ENCODE data around the gene DAP. TPM values are rescaled to one million over a fixed set of nuclear protein-coding genes. Genes with fewer than 3 reads are reported as not detected.

The DAP gene
- total RNA-seq, 3 donors from 2014 or later (not counting 1 experiment from before 2014, with no cell fraction given), result 38.4 to 48.9 (median 44.9) TPM

DNA sequence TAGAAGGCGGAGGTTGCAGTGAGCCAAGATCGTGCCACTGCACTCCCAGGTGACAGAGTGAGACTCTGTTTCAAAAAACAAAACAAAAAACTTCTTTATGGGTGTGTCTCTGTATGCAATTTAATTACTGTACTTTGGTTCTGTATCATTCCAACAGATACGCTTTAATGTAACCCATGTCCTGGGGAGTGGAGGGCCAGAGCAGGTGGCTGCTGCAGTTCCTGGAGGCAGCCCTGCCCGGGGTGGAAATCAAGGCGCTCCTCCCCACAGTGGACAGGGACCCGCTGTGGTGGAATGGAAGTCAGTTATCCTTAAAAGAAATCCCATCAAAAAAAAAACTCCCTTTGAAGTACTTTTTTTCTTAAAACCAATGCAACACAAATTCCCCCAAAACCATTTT, 1.9 kb downstream of the DAP start:
- Mint-ChIP-seq H3K27me3 (ENCODE audit: low read depth in 2 of 2) (peaks cover 2 to 3% of the 10 kb centered on the region in 2 donors), H3K4me3 (peak overlapping the region; percentile 77), H3K9me3 (no peaks in the 10 kb centered on the region), H3K36me3 (no peaks in the 10 kb centered on the region), H3K27ac (peak overlapping the region in 1 of 2 donors; percentile 38), H3K4me1 (peaks cover 60 to 69% of the 10 kb centered on the region in 2 donors)
- peaks cover 3% of the 10 kb centered on the region for H3K36me3 ChIP-seq (ENCODE audit: control insufficient read depth, insufficient read depth, low read length)
- no peak overlapping the region for H3K27ac ChIP-seq (ENCODE audit: low read length)
- no peak overlapping the region for H3K4me3 ChIP-seq (ENCODE audit: low read length)
- DNase-seq (no peak), ATAC-seq (no peak)
- no peak for TF ChIP-seq CTCF (IDR thresholded peaks at IDR 0.05)
- no peaks in the 10 kb centered on the region for H3K27me3 ChIP-seq (ENCODE audit: control insufficient read depth, insufficient read depth, low read length)
- no peaks in the 10 kb centered on the region for H3K9me3 ChIP-seq (ENCODE audit: control insufficient read depth, insufficient read depth, low read length)
- intact Hi-C loops (cut with micrococcal nuclease), result no loop called here
- 98% methylated on average over 4 of the region's 6 CpGs for WGBS (ENCODE audit: insufficient coverage)
- H3K4me1 ChIP-seq (ENCODE audit: control insufficient read depth, insufficient read depth, low read length), result peaks cover 33% of the 10 kb centered on the region

- Histone ChIP-seq H3K4me1 (ENCODE audit: control insufficient read depth, insufficient read depth, low read length) (peaks cover 33% of the 10 kb centered on the region), H3K4me3 (ENCODE audit: low read length) (no peak overlapping the region), H3K9me3 (ENCODE audit: control insufficient read depth, insufficient read depth, low read length) (no peaks in the 10 kb centered on the region), H3K36me3 (ENCODE audit: control insufficient read depth, insufficient read depth, low read length) (peaks cover 4% of the 10 kb centered on the region), H3K27me3 (ENCODE audit: control insufficient read depth, insufficient read depth, low read length) (no peaks in the 10 kb centered on the region), H3K27ac (ENCODE audit: low read length) (no peak overlapping the region)
- Mint-ChIP-seq H3K27me3 (ENCODE audit: low read depth in 2 of 2) (peaks cover 0 to 3% of the 10 kb centered on the region in 2 donors), H3K4me3 (peak overlapping the region; percentile 14), H3K27ac (peak overlapping the region in 1 of 2 donors; percentile 20), H3K4me1 (peaks cover 67 to 78% of the 10 kb centered on the region in 2 donors), H3K9me3 (no peaks in the 10 kb centered on the region), H3K36me3 (no peaks in the 10 kb centered on the region)
- DNase-seq, result no peak
- 99% methylated on average over 6 of the region's 7 CpGs for WGBS (ENCODE audit: insufficient coverage)
- ATAC-seq, result no peak
- intact Hi-C loops (cut with micrococcal nuclease), result no loop called here
- TF ChIP-seq CTCF (IDR thresholded peaks at IDR 0.05), result no peak
These were observed 3.0 kb downstream of the DAP start for GRCh38 chr5:10757922-10758555.

DNA sequence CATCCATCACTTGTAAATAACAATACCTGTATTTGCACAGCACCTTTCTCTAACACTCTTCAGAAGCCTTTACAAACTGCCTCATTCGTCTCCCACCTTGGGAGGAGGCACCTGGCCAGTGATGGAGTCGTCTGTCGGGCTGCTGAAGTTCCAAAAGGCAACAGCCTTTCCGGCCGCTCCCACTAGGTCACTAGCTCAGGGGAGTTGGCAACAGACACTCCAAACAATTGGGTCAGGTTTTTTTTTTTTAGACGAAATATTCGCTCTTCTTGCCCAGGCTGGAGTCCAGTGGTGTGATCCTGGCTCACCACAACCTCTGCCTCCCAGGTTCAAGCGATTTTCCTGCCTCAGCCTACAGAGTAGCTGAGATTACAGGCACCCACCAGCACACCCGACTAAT, 4.0 kb downstream of the DAP start:
- ATAC-seq (no peak), DNase-seq (no peak)
- Mint-ChIP-seq H3K4me1 (peaks cover 58 to 70% of the 10 kb centered on the region in 2 donors), H3K27me3 (ENCODE audit: low read depth in 2 of 2) (no peaks in the 10 kb centered on the region), H3K4me3 (no peak overlapping the region), H3K9me3 (no peaks in the 10 kb centered on the region), H3K36me3 (no peaks in the 10 kb centered on the region), H3K27ac (peak overlapping the region in 1 of 2 donors; percentile 18)
- intact Hi-C loops (cut with micrococcal nuclease), result no loop called here
- Histone ChIP-seq H3K4me1 (ENCODE audit: control insufficient read depth, insufficient read depth, low read length) (peaks cover 23% of the 10 kb centered on the region), H3K4me3 (ENCODE audit: low read length) (no peak overlapping the region), H3K9me3 (ENCODE audit: control insufficient read depth, insufficient read depth, low read length) (no peaks in the 10 kb centered on the region), H3K36me3 (ENCODE audit: control insufficient read depth, insufficient read depth, low read length) (peaks cover 5% of the 10 kb centered on the region), H3K27me3 (ENCODE audit: control insufficient read depth, insufficient read depth, low read length) (no peaks in the 10 kb centered on the region), H3K27ac (ENCODE audit: low read length) (no peak overlapping the region)
- TF ChIP-seq CTCF (IDR thresholded peaks at IDR 0.05), result no peak
- 89% methylated on average over 9 of the region's 9 CpGs for WGBS (ENCODE audit: insufficient coverage)

GRCh38 chr5:10756549-10756948, 4.5 kb downstream of the DAP start:
- Mint-ChIP-seq H3K4me3 (no peak overlapping the region), H3K36me3 (no peaks in the 10 kb centered on the region), H3K9me3 (no peaks in the 10 kb centered on the region), H3K27me3 (ENCODE audit: low read depth in 2 of 2) (no peaks in the 10 kb centered on the region), H3K27ac (peak overlapping the region in 1 of 2 donors; percentile 18), H3K4me1 (peaks cover 53 to 69% of the 10 kb centered on the region in 2 donors)
- Histone ChIP-seq H3K27me3 (ENCODE audit: control insufficient read depth, insufficient read depth, low read length) (no peaks in the 10 kb centered on the region), H3K4me1 (ENCODE audit: control insufficient read depth, insufficient read depth, low read length) (peaks cover 18% of the 10 kb centered on the region), H3K9me3 (ENCODE audit: control insufficient read depth, insufficient read depth, low read length) (no peaks in the 10 kb centered on the region), H3K36me3 (ENCODE audit: control insufficient read depth, insufficient read depth, low read length) (peaks cover 5% of the 10 kb centered on the region), H3K27ac (ENCODE audit: low read length) (no peak overlapping the region), H3K4me3 (ENCODE audit: low read length) (no peak overlapping the region)
- WGBS (ENCODE audit: insufficient coverage), result 83% methylated on average over 1 of the region's 2 CpGs
- no peak for ATAC-seq
- intact Hi-C loops (cut with micrococcal nuclease), result no loop called here
- TF ChIP-seq CTCF (IDR thresholded peaks at IDR 0.05), result no peak
- DNase-seq, result no peak

All from natural killer cell (primary cell).